22Rv1 (cell line): ENCODE measurements around the gene CAPN8.

ENCODE experiments used
- H3K27ac ChIP-seq: fragments of 450-650 bp; 2 replicates; pipeline ENCODE4 v1.5.1; 2017
- ZFX ChIP-seq: fragments of 450-650 bp; IDR thresholded peaks from 2 replicates; pipeline ENCODE4 v1.6.1; 2017; ENCODE audit warnings: antibody characterized with exemption, borderline replicate concordance
- TF ChIP-seq, protein P1 (sequence below): fragments of 450-650 bp; IDR thresholded peaks from 2 replicates; pipeline ENCODE4 v1.5.1; 2017; ENCODE audit warnings: mild to moderate bottlenecking

Gene CAPN8

GRCh38 chr1:223700388-223700918, 35.0 kb upstream of the CAPN8 start:
- TF ChIP-seq ZFX = no peak
- TF ChIP-seq, protein P1, sequence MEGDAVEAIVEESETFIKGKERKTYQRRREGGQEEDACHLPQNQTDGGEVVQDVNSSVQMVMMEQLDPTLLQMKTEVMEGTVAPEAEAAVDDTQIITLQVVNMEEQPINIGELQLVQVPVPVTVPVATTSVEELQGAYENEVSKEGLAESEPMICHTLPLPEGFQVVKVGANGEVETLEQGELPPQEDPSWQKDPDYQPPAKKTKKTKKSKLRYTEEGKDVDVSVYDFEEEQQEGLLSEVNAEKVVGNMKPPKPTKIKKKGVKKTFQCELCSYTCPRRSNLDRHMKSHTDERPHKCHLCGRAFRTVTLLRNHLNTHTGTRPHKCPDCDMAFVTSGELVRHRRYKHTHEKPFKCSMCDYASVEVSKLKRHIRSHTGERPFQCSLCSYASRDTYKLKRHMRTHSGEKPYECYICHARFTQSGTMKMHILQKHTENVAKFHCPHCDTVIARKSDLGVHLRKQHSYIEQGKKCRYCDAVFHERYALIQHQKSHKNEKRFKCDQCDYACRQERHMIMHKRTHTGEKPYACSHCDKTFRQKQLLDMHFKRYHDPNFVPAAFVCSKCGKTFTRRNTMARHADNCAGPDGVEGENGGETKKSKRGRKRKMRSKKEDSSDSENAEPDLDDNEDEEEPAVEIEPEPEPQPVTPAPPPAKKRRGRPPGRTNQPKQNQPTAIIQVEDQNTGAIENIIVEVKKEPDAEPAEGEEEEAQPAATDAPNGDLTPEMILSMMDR = no peak
- no peak overlapping the region for H3K27ac ChIP-seq

DNA sequence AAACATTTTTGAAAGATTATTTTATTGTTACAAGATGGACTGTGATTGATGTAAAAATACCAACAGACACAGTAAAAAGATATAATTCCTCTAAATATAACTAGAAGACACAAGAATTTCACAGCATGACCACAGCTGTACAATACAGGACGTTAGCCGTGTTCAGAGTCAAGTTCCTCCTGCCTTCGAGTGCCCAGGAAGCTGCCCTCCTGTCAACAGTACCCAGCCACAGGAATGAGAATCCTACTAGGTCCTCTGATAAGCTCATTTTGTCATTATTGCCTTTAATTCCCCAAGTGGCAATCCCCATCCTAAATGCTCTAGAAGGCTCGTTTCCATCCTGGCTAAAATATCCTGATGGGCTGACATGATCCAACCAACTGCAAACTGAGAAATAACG, 30.4 kb upstream of the CAPN8 start:
- no peak overlapping the region for H3K27ac ChIP-seq

GRCh38 chr1:223695014-223695548, 29.6 kb upstream of the CAPN8 start:
- no peak overlapping the region for H3K27ac ChIP-seq
- no peak for TF ChIP-seq ZFX

More for the DNA sequence above, 30.4 kb upstream of the CAPN8 start:
- TF ChIP-seq, protein P1 = no peak
- TF ChIP-seq ZFX = no peak

GRCh38 chr1:223691121-223691520, 25.6 kb upstream of the CAPN8 start:
- no peak overlapping the region for H3K27ac ChIP-seq
- no peak for TF ChIP-seq ZFX
- TF ChIP-seq, protein P1 = no peak

DNA sequence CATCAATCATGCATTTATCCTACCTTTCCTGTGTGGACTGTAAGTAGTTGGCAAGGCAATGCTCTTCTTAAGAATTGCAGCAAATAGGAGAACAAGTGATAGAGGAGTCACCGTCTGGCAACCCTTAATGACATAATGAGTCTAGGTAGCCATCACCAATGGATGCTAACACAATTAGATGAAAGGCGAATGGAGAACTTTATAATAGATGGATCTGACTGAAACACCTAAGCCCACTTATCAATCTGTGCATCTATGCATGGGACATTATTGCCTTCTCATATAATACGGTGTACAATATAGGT, 18.9 kb upstream of the CAPN8 start:
- TF ChIP-seq, protein P1 = 0 out of 2 replicates have a peak, but pooled peaks have one; percentile 45
- no peak for TF ChIP-seq ZFX
- H3K27ac ChIP-seq = no peak overlapping the region

- H3K27ac ChIP-seq = no peak overlapping the region
- TF ChIP-seq ZFX = no peak
- TF ChIP-seq, protein P1 = peak; percentile 78
Observed at GRCh38 chr1:223683586-223684487, 18.3 kb upstream of the CAPN8 start.

DNA sequence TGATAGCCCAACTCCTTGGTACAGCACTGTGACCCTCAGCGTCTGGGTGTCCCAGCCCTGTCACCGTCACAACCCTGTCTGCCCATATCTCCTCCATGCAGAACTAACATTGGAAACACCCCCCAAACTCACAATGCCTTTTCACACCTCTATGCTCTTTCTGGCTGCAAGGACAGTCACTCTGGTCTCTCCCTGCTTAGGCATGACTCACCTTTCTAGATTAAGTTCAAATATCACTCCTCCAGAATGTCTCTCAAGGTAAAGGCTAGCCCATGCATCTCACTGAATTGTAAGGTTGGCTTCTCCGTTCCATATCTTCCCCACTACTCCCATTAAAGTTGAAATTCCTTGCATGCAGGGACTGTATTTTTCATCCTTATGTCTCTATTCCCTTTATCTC, 17.0 kb upstream of the CAPN8 start:
- H3K27ac ChIP-seq = no peak overlapping the region
- TF ChIP-seq ZFX = no peak
- TF ChIP-seq, protein P1 = no peak
